ENCODE results near the gene RECK. TPM values are rescaled to one million over a fixed set of nuclear protein-coding genes. Genes with fewer than 3 reads are reported as not detected.
"Not testable (repeated sequence)": the region's sequence is repeated elsewhere in the genome, so short reads cannot be mapped to it uniquely, and the experiment has no call there.

Gene RECK
- total and polyA plus RNA-seq, 5 experiments from 2014 or later: 9.8 to 14.8 (median 13.2) TPM

- Mint-ChIP-seq H3K4me3 (no peak overlapping the region), H3K27ac (peak overlapping the region in 5 of 10 donors; percentile 9 to 56 (median 49)), H3K9me3 (no peaks in the 10 kb centered on the region), H3K36me3 (peaks cover 0 to 15% (median 4%) of the 10 kb centered on the region in 3 donors), H3K27me3 (no peaks in the 10 kb centered on the region), H3K4me1 (peaks cover 15 to 35% (median 34%) of the 10 kb centered on the region in 4 donors)
- DNase-seq: no peak
- no peak for ATAC-seq
- POLR2A ChIA-PET: no interaction called here
These were observed 89.5 kb downstream of the RECK start for GRCh38 chr9:36126016-36126730.

- H3K27ac Mint-ChIP-seq: peak overlapping the region in 5 of 10 donors; percentile 48 to 69 (median 63)
- no peaks in the 10 kb centered on the region for H3K9me3 Mint-ChIP-seq
- peak in 1 of 2 donors; percentile 54 for ATAC-seq
- peak overlapping the region in 1 of 10 donors; percentile 45 for H3K4me3 Mint-ChIP-seq
- DNase-seq: no peak
- peaks cover 0 to 4% (median 3%) of the 10 kb centered on the region in 3 donors for H3K36me3 Mint-ChIP-seq
- POLR2A ChIA-PET: interaction anchor here (1.0 kb wide), 1 partner anchor 23 kb away, joined by 3 read pairs; no protein-coding TSS in a partner anchor
- H3K27me3 Mint-ChIP-seq: no peaks in the 10 kb centered on the region
- H3K4me1 Mint-ChIP-seq: peaks cover 15 to 35% (median 34%) of the 10 kb centered on the region in 4 donors
These were observed 91.0 kb downstream of the RECK start for GRCh38 chr9:36127652-36128244.

GRCh38 chr9:36128349-36128748 is 91.6 kb downstream of the RECK start:
- no peak for ATAC-seq
- Mint-ChIP-seq H3K4me3 (no peak overlapping the region), H3K4me1 (peaks cover 15 to 35% (median 34%) of the 10 kb centered on the region in 4 donors), H3K36me3 (no peaks in the 10 kb centered on the region), H3K9me3 (no peaks in the 10 kb centered on the region), H3K27me3 (no peaks in the 10 kb centered on the region), H3K27ac (peak overlapping the region in 6 of 10 donors; percentile 24 to 75 (median 55))
- DNase-seq: no peak
- POLR2A ChIA-PET: no interaction called here

- Mint-ChIP-seq H3K4me3 (no peak overlapping the region), H3K9me3 (no peaks in the 10 kb centered on the region), H3K36me3 (no peaks in the 10 kb centered on the region), H3K27ac (no peak overlapping the region), H3K27me3 (no peaks in the 10 kb centered on the region), H3K4me1 (peaks cover 15 to 35% (median 34%) of the 10 kb centered on the region in 4 donors)
- DNase-seq: no peak
- ATAC-seq: no peak
- POLR2A ChIA-PET: interaction anchor here (1.3 kb wide), 1 partner anchor 15 kb away, joined by 3 read pairs; no protein-coding TSS in a partner anchor
These were observed 92.4 kb downstream of the RECK start for GRCh38 chr9:36129139-36129538.

- not testable (repeated sequence) for H3K4me3 Mint-ChIP-seq, H3K27ac Mint-ChIP-seq, H3K36me3 Mint-ChIP-seq, DNase-seq, H3K9me3 Mint-ChIP-seq, H3K27me3 Mint-ChIP-seq, ATAC-seq
- POLR2A ChIA-PET: interaction anchor here (1.1 kb wide), 1 partner anchor 21 kb away, joined by 6 read pairs; no protein-coding TSS in a partner anchor
- peaks cover 9 to 27% (median 24%) of the 10 kb centered on the region in 4 donors for H3K4me1 Mint-ChIP-seq
These were observed 95.0 kb downstream of the RECK start for GRCh38 chr9:36131666-36132065.

- Mint-ChIP-seq H3K9me3 (no peaks in the 10 kb centered on the region), H3K4me3 (no peak overlapping the region), H3K27me3 (no peaks in the 10 kb centered on the region), H3K4me1 (peaks cover 9 to 25% (median 22%) of the 10 kb centered on the region in 4 donors), H3K27ac (peak overlapping the region in 1 of 10 donors; percentile 38), H3K36me3 (no peaks in the 10 kb centered on the region)
- POLR2A ChIA-PET: interaction anchor here (1.1 to 1.2 kb wide), 2 partner anchors 9 to 20 kb away, joined by 3 to 6 read pairs; no protein-coding TSS in a partner anchor
- no peak for ATAC-seq
- no peak for DNase-seq
These were observed 95.4 kb downstream of the RECK start for GRCh38 chr9:36132086-36132485.

- Mint-ChIP-seq H3K4me3 (peak overlapping the region in 8 of 10 donors; percentile 73 to 91 (median 82)), H3K27me3 (no peaks in the 10 kb centered on the region), H3K27ac (peak overlapping the region in 5 of 10 donors; percentile 25 to 83 (median 32)), H3K36me3 (no peaks in the 10 kb centered on the region), H3K9me3 (no peaks in the 10 kb centered on the region), H3K4me1 (peaks cover 25 to 39% (median 36%) of the 10 kb centered on the region in 4 donors)
- ATAC-seq: no peak
- POLR2A ChIA-PET: interaction anchor here (0.6 kb wide), 1 partner anchor 25 kb away, joined by 3 read pairs; no protein-coding TSS in a partner anchor
- DNase-seq: no peak
These were observed 98.2 kb downstream of the RECK start for GRCh38 chr9:36134761-36135505.

GRCh38 chr9:36135741-36136271 is 99.1 kb downstream of the RECK start:
- ATAC-seq (no peak), DNase-seq (no peak)
- peak overlapping the region; percentile 71 to 91 (median 82) for H3K4me3 Mint-ChIP-seq
- H3K9me3 Mint-ChIP-seq: no peaks in the 10 kb centered on the region
- no peaks in the 10 kb centered on the region for H3K27me3 Mint-ChIP-seq
- no peaks in the 10 kb centered on the region for H3K36me3 Mint-ChIP-seq
- H3K4me1 Mint-ChIP-seq: peaks cover 31 to 48% (median 45%) of the 10 kb centered on the region in 4 donors
- POLR2A ChIA-PET: interaction anchor here (0.6 to 3.1 kb wide), 7 partner anchors 9 to 55 kb away, joined by 3 to 19 read pairs (median 6); partner anchors contain the start of gene CLTA
- peak overlapping the region in 8 of 10 donors; percentile 31 to 88 (median 76) for H3K27ac Mint-ChIP-seq

DNA sequence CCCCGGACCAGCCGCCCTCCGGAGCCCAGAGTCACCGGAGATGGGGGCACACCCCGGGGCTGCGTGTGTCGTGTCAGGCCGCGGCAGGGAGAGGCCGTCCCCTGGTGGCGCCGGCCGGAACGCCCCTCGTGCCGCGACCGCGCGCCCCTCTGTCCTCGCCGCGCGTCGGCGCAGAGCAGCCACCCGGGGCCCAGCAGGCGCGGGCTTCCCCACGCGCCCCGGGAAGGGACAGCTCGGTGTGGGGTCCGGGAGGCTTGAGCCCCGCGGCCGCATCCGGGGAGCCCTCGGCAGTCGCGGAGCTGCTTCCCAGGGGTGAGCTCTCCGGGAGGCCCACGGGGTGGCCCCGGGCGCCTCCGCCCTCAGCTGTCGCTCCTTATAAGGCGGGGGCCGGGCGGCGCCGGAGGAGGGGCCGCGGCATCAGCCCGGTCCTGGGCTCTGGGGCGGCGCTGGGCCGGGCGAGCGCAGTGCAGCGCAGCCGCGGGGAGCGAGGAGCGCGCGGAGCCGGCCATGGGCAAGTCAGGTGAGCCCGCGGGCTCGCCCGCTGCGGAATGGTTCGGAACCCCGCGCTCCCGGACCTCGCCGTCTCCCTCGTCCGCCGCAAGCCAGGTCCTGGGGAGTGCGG is 99.7 kb downstream of the RECK start, which contains the start of gene GLIPR2:
Gene GLIPR2 (plus strand): TSS at position 462 of the 622 bp plus-strand sequence. CDS start 46 bp downstream, at position 508.
- no peaks in the 10 kb centered on the region for H3K9me3 Mint-ChIP-seq
- H3K27ac Mint-ChIP-seq: peak within 1 kb of the TSS; percentile 76 to 94 (median 88)
- peak within 1 kb of the TSS; percentile 87 to 97 (median 94) for H3K4me3 Mint-ChIP-seq
- H3K27me3 Mint-ChIP-seq: no peaks in the 10 kb centered on the region
- DNase-seq: peak; percentile 58 to 81 (median 69)
- POLR2A ChIA-PET: interaction anchor here (1.0 to 3.1 kb wide), 8 partner anchors 9 to 54 kb away, joined by 3 to 19 read pairs (median 6); partner anchors contain the start of gene CLTA
- H3K4me1 Mint-ChIP-seq: peaks cover 34 to 54% (median 51%) of the 10 kb centered on the region in 4 donors
- H3K36me3 Mint-ChIP-seq: no peaks in the 10 kb centered on the region
- peak; percentile 94 to 95 for ATAC-seq

DNA sequence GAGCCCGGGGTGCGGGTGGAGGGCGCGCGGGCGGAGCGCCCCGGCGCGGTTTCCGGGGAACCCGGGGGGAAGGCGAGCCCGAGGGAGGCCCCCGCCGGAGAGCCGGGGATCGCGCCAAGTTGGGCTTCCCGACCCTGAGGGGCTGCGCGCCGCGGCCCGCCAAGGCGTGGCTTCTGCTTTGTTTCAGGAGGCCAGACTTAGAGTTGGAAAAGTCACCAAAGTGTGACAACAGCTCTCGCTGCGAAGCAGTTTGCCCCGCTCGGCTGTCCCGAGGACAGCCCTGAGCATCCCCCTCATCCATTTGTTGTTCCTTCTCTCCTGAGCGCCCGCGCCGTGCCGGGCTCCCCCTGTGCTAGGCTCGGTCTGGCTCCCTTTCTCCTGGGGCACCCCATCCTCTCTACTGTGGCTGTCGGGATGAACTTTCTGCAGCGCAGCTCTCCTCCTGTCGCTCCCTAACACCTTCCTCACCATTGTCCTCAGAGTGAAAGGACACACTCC is 100.2 kb downstream of the RECK start:
- H3K4me1 Mint-ChIP-seq: peaks cover 39 to 59% (median 57%) of the 10 kb centered on the region in 4 donors
- peak; percentile 50 to 52 for ATAC-seq

DNA sequence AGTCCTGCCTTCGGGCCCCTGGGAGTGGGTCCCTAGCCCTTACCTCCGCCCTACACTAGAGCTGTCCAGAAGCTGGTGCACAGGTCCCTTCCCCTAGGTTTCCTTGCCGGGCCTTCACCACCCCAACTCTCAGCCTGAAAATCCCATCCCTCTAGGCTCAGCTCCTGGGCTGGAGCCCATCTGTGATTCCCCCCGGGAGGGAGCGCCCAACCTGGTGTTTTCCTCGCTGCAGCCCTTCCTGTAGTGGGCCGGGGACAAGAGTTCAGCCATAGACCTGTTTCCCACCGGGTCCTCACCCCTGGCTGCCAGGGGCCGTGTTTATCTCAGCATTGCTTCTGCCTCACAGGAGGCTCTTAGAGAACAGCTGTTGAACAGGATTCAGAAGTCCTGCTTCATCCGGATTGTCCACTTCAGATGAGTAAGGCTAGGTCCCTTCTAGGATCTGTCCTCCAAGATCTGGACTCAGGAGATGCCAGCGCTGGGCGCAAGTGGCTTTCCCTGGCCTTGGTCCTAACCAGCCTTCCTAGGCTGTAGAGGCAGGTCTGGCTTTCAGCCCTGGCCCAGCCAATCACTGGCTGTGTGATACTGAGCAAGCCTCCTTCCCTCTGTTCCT is 100.8 kb downstream of the RECK start:
- H3K4me3 Mint-ChIP-seq: peak overlapping the region; percentile 87 to 97 (median 94)

More for the DNA sequence above, 100.2 kb downstream of the RECK start:
- H3K36me3 Mint-ChIP-seq: no peaks in the 10 kb centered on the region
- peak overlapping the region; percentile 75 to 94 (median 86) for H3K27ac Mint-ChIP-seq
- H3K27me3 Mint-ChIP-seq: no peaks in the 10 kb centered on the region
- H3K9me3 Mint-ChIP-seq: no peaks in the 10 kb centered on the region
- DNase-seq: no peak
- POLR2A ChIA-PET: interaction anchor here (1.0 to 3.1 kb wide), 8 partner anchors 8 to 53 kb away, joined by 3 to 19 read pairs (median 6); partner anchors contain the start of gene CLTA
- H3K4me3 Mint-ChIP-seq: peak overlapping the region; percentile 87 to 97 (median 94)

More for the DNA sequence above, 100.8 kb downstream of the RECK start:
- no peak for ATAC-seq
- Mint-ChIP-seq H3K27ac (peak overlapping the region; percentile 75 to 94 (median 86)), H3K4me1 (peaks cover 43 to 65% (median 62%) of the 10 kb centered on the region in 4 donors), H3K27me3 (no peaks in the 10 kb centered on the region), H3K9me3 (no peaks in the 10 kb centered on the region), H3K36me3 (no peaks in the 10 kb centered on the region)
- no peak for DNase-seq
- POLR2A ChIA-PET: interaction anchor here (1.0 to 3.1 kb wide), 7 partner anchors 8 to 53 kb away, joined by 3 to 19 read pairs (median 6); partner anchors contain the start of gene CLTA
